WTC11 (cell line): ENCODE data around the gene CDC37L1. TPM values are rescaled to one million over a fixed set of nuclear protein-coding genes. Genes with fewer than 3 reads are reported as not detected.

Source experiments
- ATAC-seq: fragments of 200-7000 bp; cut with Tn5 transposase; 2 replicates; pipeline ENCODE4 v1.10.0; 2021; ENCODE audit warnings: mild to moderate bottlenecking, moderate library complexity
- CTCF ChIA-PET: fragments of 300-600 bp; sonication (Branson Sonifier 250); formaldehyde crosslinking; loops from one replicate; lab custom pipeline; 2021; ENCODE audit warnings: antibody characterized with exemption; lab: Charles Lee
- POLR2A ChIA-PET: fragments of 350-600 bp; sonication (Branson Sonifier 250); formaldehyde crosslinking; loops from one replicate; lab custom pipeline; 2021; ENCODE audit warnings: antibody characterized with exemption; lab: Charles Lee
- DNase-seq: peaks from one replicate; pipeline ENCODE4 v3.0.0; 2021; ENCODE audit warnings: low spot score
- H3K27ac Mint-ChIP-seq: 2 replicates; pipeline ENCODE4 v1.8.0; 2021; ENCODE audit warnings: mixed read lengths
- H3K27me3 Mint-ChIP-seq: 2 replicates; pipeline ENCODE4 v1.8.0; 2021; ENCODE audit warnings: low read depth, mild to moderate bottlenecking, moderate library complexity, mixed read lengths
- H3K36me3 Mint-ChIP-seq: 2 replicates; pipeline ENCODE4 v1.8.0; 2021; ENCODE audit warnings: mixed read lengths
- H3K4me1 Mint-ChIP-seq: 2 replicates; pipeline ENCODE4 v1.8.0; 2022; ENCODE audit warnings: mixed read lengths
- H3K4me3 Mint-ChIP-seq: 2 replicates; pipeline ENCODE4 v1.8.0; 2021; ENCODE audit warnings: mild to moderate bottlenecking, moderate library complexity, mixed read lengths
- H3K9me3 Mint-ChIP-seq: 2 replicates; pipeline ENCODE4 v1.8.0; 2021; ENCODE audit warnings: mixed read lengths
- KAT7 ChIP-seq: sonication (generic); formaldehyde crosslinking; IDR thresholded peaks from 2 replicates; pipeline ENCODE4 v1.8.1; 2023; ENCODE audit warnings: missing genetic modification reagents, mild to moderate bottlenecking, borderline replicate concordance
- NR2C2 ChIP-seq: sonication (generic); formaldehyde crosslinking; IDR thresholded peaks from 2 replicates; pipeline ENCODE4 v1.8.0; 2022; ENCODE audit warnings: mild to moderate bottlenecking, missing genetic modification reagents
- OVOL2 ChIP-seq: fragments of 250-450 bp; sonication (Bioruptor Pico); IDR thresholded peaks from 2 replicates; pipeline ENCODE4 v1.9.0; 2021; ENCODE audit warnings: mild to moderate bottlenecking, borderline replicate concordance
- RORB ChIP-seq: fragments of 250-450 bp; sonication (Bioruptor Pico); IDR thresholded peaks from 2 replicates; pipeline ENCODE4 v1.9.0; 2021; ENCODE audit warnings: mild to moderate bottlenecking
- ZNF219 ChIP-seq: sonication (generic); formaldehyde crosslinking; IDR thresholded peaks from 2 replicates; pipeline ENCODE4 v1.8.0; 2023; ENCODE audit warnings: missing genetic modification reagents, mild to moderate bottlenecking, borderline replicate concordance
- ZNF232 ChIP-seq: sonication (generic); formaldehyde crosslinking; IDR thresholded peaks from 2 replicates; pipeline ENCODE4 v1.8.0; 2022; ENCODE audit warnings: mild to moderate bottlenecking, missing genetic modification reagents
- total RNA-seq: library from RNA; stranded (reverse); gene quantifications from 3 replicates; pipeline ENCODE4 v1.2.3, GENCODE V29; 2021
- TF ChIP-seq, protein P1 (sequence below): sonication (generic); formaldehyde crosslinking; IDR thresholded peaks from 2 replicates; pipeline ENCODE4 v1.8.0; 2022; ENCODE audit warnings: mild to moderate bottlenecking, missing genetic modification reagents
- TF ChIP-seq, protein P2 (sequence below): sonication (generic); formaldehyde crosslinking; IDR thresholded peaks from 2 replicates; pipeline ENCODE4 v1.8.0; 2023; ENCODE audit warnings: missing genetic modification reagents, mild to moderate bottlenecking, borderline replicate concordance
- TF ChIP-seq, protein P3 (sequence below): sonication (generic); formaldehyde crosslinking; IDR thresholded peaks from 2 replicates; pipeline ENCODE4 v1.8.1; 2023; ENCODE audit warnings: mild to moderate bottlenecking, missing genetic modification reagents
- TF ChIP-seq, protein P4 (sequence below): fragments of 250-450 bp; sonication (Bioruptor Pico); IDR thresholded peaks from 2 replicates; pipeline ENCODE4 v1.9.0; 2021; ENCODE audit warnings: mild to moderate bottlenecking
- TF ChIP-seq, protein P5 (sequence below): fragments of 250-450 bp; sonication (Bioruptor Pico); conservative IDR thresholded peaks from 2 replicates; pipeline ENCODE4 v1.9.0; 2021; ENCODE audit warnings: mild to moderate bottlenecking
- TF ChIP-seq, protein P6 (sequence below): sonication (generic); formaldehyde crosslinking; IDR thresholded peaks from 2 replicates; pipeline ENCODE4 v1.8.1; 2023; ENCODE audit warnings: mild to moderate bottlenecking, missing genetic modification reagents, moderate library complexity
- TF ChIP-seq, protein P7 (sequence below): sonication (generic); formaldehyde crosslinking; IDR thresholded peaks from 2 replicates; pipeline ENCODE4 v1.8.1; 2022; ENCODE audit warnings: low read depth, missing genetic modification reagents, borderline replicate concordance

CDC37L1 gene
- total RNA-seq, 1 experiment from 2014 or later, result 20.1 TPM

DNA sequence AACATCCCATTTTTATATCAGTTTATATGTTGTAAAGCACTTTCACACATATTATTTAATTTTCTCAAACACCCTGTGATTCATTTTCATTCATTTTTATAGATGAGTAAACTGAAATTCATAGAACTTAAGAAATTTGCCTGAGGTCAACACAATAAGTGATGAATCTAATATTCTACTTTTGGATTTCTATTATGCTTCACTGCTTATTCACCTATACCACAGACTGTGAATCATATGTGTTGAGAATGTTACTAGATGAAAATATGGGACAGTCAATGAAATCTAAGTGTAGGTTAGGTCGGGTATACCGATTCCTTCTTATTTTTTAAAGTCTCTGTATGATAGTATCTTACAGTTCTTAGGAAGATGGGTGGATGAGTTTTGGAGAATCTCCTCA lies 24.8 kb downstream of the CDC37L1 start:
- DNase-seq, result no peak
- no peak for ATAC-seq
- H3K4me1 Mint-ChIP-seq, result no peaks in the 10 kb centered on the region
- no peaks in the 10 kb centered on the region for H3K27me3 Mint-ChIP-seq
- no peak overlapping the region for H3K27ac Mint-ChIP-seq
- H3K4me3 Mint-ChIP-seq, result no peak overlapping the region
- no peak for TF ChIP-seq NR2C2 (CRISPR knock-in tag)
- TF ChIP-seq, protein P1, sequence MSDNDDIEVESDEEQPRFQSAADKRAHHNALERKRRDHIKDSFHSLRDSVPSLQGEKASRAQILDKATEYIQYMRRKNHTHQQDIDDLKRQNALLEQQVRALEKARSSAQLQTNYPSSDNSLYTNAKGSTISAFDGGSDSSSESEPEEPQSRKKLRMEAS (CRISPR knock-in tag), result no peak
- TF ChIP-seq RORB, result no peak
- TF ChIP-seq, protein P2, sequence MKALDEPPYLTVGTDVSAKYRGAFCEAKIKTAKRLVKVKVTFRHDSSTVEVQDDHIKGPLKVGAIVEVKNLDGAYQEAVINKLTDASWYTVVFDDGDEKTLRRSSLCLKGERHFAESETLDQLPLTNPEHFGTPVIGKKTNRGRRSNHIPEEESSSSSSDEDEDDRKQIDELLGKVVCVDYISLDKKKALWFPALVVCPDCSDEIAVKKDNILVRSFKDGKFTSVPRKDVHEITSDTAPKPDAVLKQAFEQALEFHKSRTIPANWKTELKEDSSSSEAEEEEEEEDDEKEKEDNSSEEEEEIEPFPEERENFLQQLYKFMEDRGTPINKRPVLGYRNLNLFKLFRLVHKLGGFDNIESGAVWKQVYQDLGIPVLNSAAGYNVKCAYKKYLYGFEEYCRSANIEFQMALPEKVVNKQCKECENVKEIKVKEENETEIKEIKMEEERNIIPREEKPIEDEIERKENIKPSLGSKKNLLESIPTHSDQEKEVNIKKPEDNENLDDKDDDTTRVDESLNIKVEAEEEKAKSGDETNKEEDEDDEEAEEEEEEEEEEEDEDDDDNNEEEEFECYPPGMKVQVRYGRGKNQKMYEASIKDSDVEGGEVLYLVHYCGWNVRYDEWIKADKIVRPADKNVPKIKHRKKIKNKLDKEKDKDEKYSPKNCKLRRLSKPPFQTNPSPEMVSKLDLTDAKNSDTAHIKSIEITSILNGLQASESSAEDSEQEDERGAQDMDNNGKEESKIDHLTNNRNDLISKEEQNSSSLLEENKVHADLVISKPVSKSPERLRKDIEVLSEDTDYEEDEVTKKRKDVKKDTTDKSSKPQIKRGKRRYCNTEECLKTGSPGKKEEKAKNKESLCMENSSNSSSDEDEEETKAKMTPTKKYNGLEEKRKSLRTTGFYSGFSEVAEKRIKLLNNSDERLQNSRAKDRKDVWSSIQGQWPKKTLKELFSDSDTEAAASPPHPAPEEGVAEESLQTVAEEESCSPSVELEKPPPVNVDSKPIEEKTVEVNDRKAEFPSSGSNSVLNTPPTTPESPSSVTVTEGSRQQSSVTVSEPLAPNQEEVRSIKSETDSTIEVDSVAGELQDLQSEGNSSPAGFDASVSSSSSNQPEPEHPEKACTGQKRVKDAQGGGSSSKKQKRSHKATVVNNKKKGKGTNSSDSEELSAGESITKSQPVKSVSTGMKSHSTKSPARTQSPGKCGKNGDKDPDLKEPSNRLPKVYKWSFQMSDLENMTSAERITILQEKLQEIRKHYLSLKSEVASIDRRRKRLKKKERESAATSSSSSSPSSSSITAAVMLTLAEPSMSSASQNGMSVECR (CRISPR knock-in tag), result no peak
- no peak for TF ChIP-seq OVOL2 (CRISPR knock-in tag)
- TF ChIP-seq, protein P3, sequence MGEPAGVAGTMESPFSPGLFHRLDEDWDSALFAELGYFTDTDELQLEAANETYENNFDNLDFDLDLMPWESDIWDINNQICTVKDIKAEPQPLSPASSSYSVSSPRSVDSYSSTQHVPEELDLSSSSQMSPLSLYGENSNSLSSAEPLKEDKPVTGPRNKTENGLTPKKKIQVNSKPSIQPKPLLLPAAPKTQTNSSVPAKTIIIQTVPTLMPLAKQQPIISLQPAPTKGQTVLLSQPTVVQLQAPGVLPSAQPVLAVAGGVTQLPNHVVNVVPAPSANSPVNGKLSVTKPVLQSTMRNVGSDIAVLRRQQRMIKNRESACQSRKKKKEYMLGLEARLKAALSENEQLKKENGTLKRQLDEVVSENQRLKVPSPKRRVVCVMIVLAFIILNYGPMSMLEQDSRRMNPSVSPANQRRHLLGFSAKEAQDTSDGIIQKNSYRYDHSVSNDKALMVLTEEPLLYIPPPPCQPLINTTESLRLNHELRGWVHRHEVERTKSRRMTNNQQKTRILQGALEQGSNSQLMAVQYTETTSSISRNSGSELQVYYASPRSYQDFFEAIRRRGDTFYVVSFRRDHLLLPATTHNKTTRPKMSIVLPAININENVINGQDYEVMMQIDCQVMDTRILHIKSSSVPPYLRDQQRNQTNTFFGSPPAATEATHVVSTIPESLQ (CRISPR knock-in tag), result no peak
- TF ChIP-seq ZNF232, result no peak
- TF ChIP-seq, protein P4, sequence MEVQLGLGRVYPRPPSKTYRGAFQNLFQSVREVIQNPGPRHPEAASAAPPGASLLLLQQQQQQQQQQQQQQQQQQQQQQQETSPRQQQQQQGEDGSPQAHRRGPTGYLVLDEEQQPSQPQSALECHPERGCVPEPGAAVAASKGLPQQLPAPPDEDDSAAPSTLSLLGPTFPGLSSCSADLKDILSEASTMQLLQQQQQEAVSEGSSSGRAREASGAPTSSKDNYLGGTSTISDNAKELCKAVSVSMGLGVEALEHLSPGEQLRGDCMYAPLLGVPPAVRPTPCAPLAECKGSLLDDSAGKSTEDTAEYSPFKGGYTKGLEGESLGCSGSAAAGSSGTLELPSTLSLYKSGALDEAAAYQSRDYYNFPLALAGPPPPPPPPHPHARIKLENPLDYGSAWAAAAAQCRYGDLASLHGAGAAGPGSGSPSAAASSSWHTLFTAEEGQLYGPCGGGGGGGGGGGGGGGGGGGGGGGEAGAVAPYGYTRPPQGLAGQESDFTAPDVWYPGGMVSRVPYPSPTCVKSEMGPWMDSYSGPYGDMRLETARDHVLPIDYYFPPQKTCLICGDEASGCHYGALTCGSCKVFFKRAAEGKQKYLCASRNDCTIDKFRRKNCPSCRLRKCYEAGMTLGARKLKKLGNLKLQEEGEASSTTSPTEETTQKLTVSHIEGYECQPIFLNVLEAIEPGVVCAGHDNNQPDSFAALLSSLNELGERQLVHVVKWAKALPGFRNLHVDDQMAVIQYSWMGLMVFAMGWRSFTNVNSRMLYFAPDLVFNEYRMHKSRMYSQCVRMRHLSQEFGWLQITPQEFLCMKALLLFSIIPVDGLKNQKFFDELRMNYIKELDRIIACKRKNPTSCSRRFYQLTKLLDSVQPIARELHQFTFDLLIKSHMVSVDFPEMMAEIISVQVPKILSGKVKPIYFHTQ (CRISPR knock-in tag), result no peak
- TF ChIP-seq, protein P5, sequence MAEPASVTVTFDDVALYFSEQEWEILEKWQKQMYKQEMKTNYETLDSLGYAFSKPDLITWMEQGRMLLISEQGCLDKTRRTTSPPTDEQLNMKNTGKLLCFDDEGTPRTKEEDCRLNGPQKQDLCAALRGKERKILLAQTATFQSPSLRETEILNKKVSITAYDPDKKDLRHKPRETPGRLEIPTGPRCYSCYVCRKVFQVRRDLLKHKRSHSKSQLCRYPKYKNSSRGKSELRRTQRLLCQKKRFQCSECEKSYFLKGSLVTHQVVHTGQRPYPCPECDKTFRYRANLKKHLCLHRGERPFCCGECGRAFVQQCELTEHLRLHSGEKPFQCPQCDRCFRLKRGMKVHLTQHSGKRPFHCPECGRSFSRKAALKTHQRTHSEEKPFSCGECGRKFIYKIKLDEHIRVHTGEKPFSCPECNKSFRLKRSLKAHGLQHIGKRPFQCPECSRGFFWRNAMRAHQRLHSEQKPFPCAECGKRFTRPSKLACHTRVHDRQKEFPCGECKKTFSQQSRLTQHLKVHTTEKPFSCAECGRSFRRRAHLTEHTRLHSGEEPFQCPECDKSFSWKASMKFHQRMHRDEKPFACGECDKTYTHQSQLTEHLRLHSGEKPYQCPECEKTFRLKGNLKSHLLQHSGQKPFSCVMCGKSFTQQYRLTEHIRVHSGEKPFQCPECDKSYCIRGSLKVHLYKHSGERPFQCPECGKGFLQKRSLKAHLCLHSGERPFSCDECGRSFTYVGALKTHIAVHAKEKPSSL (CRISPR knock-in tag), result no peak
- no peak for TF ChIP-seq ZNF219 (CRISPR knock-in tag)
- TF ChIP-seq, protein P6, sequence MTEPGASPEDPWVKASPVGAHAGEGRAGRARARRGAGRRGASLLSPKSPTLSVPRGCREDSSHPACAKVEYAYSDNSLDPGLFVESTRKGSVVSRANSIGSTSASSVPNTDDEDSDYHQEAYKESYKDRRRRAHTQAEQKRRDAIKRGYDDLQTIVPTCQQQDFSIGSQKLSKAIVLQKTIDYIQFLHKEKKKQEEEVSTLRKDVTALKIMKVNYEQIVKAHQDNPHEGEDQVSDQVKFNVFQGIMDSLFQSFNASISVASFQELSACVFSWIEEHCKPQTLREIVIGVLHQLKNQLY (CRISPR knock-in tag), result no peak
- TF ChIP-seq KAT7 (CRISPR knock-in tag), result no peak
- TF ChIP-seq, protein P7, sequence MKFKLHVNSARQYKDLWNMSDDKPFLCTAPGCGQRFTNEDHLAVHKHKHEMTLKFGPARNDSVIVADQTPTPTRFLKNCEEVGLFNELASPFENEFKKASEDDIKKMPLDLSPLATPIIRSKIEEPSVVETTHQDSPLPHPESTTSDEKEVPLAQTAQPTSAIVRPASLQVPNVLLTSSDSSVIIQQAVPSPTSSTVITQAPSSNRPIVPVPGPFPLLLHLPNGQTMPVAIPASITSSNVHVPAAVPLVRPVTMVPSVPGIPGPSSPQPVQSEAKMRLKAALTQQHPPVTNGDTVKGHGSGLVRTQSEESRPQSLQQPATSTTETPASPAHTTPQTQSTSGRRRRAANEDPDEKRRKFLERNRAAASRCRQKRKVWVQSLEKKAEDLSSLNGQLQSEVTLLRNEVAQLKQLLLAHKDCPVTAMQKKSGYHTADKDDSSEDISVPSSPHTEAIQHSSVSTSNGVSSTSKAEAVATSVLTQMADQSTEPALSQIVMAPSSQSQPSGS (CRISPR knock-in tag), result no peak
- no peaks in the 10 kb centered on the region for H3K9me3 Mint-ChIP-seq
- peaks cover 28% of the 10 kb centered on the region for H3K36me3 Mint-ChIP-seq
- CTCF ChIA-PET, result no interaction called here
- POLR2A ChIA-PET, result interaction anchor here (0.6 kb wide), 1 partner anchor 72 kb away, joined by 3 read pairs; no protein-coding TSS in a partner anchor
